Upper lobe of right lung (tissue), 1 donor: Measurements from ENCODE around the gene CDKN2A. TPM values are rescaled to one million over a fixed set of nuclear protein-coding genes. Genes with fewer than 3 reads are reported as not detected.
A peak's percentile ranks its signal among the peaks of the same experiment; 100 is the strongest.

ENCODE experiments used
- ATAC-seq: fragments of 200-7000 bp; cut with Tn5 transposase; one replicate; pipeline ENCODE4 v1.9.1; 2020; ENCODE audit warnings: mild to moderate bottlenecking, moderate library complexity
- DNase-seq: peaks from one replicate; pipeline ENCODE4 v3.0.0-alpha.2; 2020
- H3K27ac ChIP-seq: fragments of 200-600 bp; one replicate; pipeline ENCODE4 v1.8.0; 2022
- H3K27me3 ChIP-seq: fragments of 200-600 bp; one replicate; pipeline ENCODE4 v1.8.0; 2022; ENCODE audit warnings: mild to moderate bottlenecking
- H3K36me3 ChIP-seq: fragments of 200-600 bp; one replicate; pipeline ENCODE4 v1.8.0; 2022
- H3K4me1 ChIP-seq: fragments of 200-600 bp; one replicate; pipeline ENCODE4 v1.8.0; 2022
- H3K4me3 ChIP-seq: fragments of 200-600 bp; one replicate; pipeline ENCODE4 v1.8.0; 2022; ENCODE audit warnings: mild to moderate bottlenecking
- H3K9me3 ChIP-seq: fragments of 200-600 bp; one replicate; pipeline ENCODE4 v1.8.0; 2022
- intact Hi-C: fragments of 100-400 bp; cut with DNase I; formaldehyde crosslinking; loops from one replicate; pipeline ENCODE4 v1.11.0; 2022
- total RNA-seq: library from RNA; stranded (reverse); fragmentation: NEBNext Ultra II Directional; extraction: Animal tissue kit (Norgen Biotek cat#: 25700); gene quantifications from one replicate; pipeline ENCODE4 v1.2.1, GENCODE V29; 2021
- TF ChIP-seq, protein P1 (sequence below): fragments of 200-600 bp; IDR thresholded peaks from one replicate; pipeline ENCODE4 v1.8.0; 2022; ENCODE audit warnings: antibody characterized with exemption
- donor health status: DM: no; HTN: yes; CAD: no; lungs with severe emphysema.

CDKN2A gene
- total RNA-seq, 1 donor from 2014 or later = 5.1 TPM

- TF ChIP-seq, protein P1, sequence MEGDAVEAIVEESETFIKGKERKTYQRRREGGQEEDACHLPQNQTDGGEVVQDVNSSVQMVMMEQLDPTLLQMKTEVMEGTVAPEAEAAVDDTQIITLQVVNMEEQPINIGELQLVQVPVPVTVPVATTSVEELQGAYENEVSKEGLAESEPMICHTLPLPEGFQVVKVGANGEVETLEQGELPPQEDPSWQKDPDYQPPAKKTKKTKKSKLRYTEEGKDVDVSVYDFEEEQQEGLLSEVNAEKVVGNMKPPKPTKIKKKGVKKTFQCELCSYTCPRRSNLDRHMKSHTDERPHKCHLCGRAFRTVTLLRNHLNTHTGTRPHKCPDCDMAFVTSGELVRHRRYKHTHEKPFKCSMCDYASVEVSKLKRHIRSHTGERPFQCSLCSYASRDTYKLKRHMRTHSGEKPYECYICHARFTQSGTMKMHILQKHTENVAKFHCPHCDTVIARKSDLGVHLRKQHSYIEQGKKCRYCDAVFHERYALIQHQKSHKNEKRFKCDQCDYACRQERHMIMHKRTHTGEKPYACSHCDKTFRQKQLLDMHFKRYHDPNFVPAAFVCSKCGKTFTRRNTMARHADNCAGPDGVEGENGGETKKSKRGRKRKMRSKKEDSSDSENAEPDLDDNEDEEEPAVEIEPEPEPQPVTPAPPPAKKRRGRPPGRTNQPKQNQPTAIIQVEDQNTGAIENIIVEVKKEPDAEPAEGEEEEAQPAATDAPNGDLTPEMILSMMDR = no peak
- ATAC-seq (peak; percentile 67), DNase-seq (no peak)
- H3K27me3 ChIP-seq = peaks cover 71% of the 10 kb centered on the region
- no peaks in the 10 kb centered on the region for H3K9me3 ChIP-seq
- intact Hi-C loops = no loop called here
- H3K4me1 ChIP-seq = no peaks in the 10 kb centered on the region
- no peak overlapping the region for H3K4me3 ChIP-seq
- no peak overlapping the region for H3K27ac ChIP-seq
- no peaks in the 10 kb centered on the region for H3K36me3 ChIP-seq
Measured at GRCh38 chr9:21983561-21983935, 10.6 kb downstream of the CDKN2A start.

- TF ChIP-seq, protein P1 = no peak
- Histone ChIP-seq H3K27me3 (peaks cover 72% of the 10 kb centered on the region), H3K4me1 (no peaks in the 10 kb centered on the region), H3K36me3 (no peaks in the 10 kb centered on the region), H3K27ac (no peak overlapping the region), H3K9me3 (no peaks in the 10 kb centered on the region), H3K4me3 (no peak overlapping the region)
- ATAC-seq (no peak), DNase-seq (no peak)
- intact Hi-C loops = no loop called here
Measured at GRCh38 chr9:21982861-21983560, 11.2 kb downstream of the CDKN2A start.

- no peaks in the 10 kb centered on the region for H3K9me3 ChIP-seq
- DNase-seq = no peak
- no peak overlapping the region for H3K27ac ChIP-seq
- H3K36me3 ChIP-seq = no peaks in the 10 kb centered on the region
- H3K4me1 ChIP-seq = no peaks in the 10 kb centered on the region
- no peak overlapping the region for H3K4me3 ChIP-seq
- peaks cover 72% of the 10 kb centered on the region for H3K27me3 ChIP-seq
- TF ChIP-seq, protein P1 = no peak
- intact Hi-C loops = no loop called here
- no peak for ATAC-seq
Measured at GRCh38 chr9:21982391-21982790, 11.8 kb downstream of the CDKN2A start.

GRCh38 chr9:21976334-21976875, 17.8 kb downstream of the CDKN2A start:
- ATAC-seq (no peak), DNase-seq (no peak)
- intact Hi-C loops = no loop called here
- Histone ChIP-seq H3K4me1 (peaks cover 9% of the 10 kb centered on the region), H3K36me3 (no peaks in the 10 kb centered on the region), H3K9me3 (no peaks in the 10 kb centered on the region), H3K27me3 (peaks cover 93% of the 10 kb centered on the region), H3K4me3 (no peak overlapping the region), H3K27ac (no peak overlapping the region)
- TF ChIP-seq, protein P1 = no peak

DNA sequence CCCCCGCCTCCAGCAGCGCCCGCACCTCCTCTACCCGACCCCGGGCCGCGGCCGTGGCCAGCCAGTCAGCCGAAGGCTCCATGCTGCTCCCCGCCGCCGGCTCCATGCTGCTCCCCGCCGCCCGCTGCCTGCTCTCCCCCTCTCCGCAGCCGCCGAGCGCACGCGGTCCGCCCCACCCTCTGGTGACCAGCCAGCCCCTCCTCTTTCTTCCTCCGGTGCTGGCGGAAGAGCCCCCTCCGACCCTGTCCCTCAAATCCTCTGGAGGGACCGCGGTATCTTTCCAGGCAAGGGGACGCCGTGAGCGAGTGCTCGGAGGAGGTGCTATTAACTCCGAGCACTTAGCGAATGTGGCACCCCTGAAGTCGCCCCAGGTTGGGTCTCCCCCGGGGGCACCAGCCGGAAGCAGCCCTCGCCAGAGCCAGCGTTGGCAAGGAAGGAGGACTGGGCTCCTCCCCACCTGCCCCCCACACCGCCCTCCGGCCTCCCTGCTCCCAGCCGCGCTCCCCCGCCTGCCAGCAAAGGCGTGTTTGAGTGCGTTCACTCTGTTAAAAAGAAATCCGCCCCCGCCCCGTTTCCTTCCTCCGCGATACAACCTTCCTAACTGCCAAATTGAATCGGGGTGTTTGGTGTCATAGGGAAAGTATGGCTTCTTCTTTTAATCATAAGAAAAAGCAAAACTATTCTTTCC, 19.3 kb downstream of the CDKN2A start:
- Histone ChIP-seq H3K9me3 (no peaks in the 10 kb centered on the region), H3K27ac (no peak overlapping the region), H3K36me3 (no peaks in the 10 kb centered on the region), H3K27me3 (peaks cover 98% of the 10 kb centered on the region), H3K4me3 (peak overlapping the region; percentile 52), H3K4me1 (peaks cover 9% of the 10 kb centered on the region)
- DNase-seq (no peak), ATAC-seq (peak; percentile 79)
- intact Hi-C loops = no loop called here
- TF ChIP-seq, protein P1 = no peak
